Esophagus muscularis mucosa (tissue), 4 donors: ENCODE data around the gene LBHD2. TPM values are rescaled to one million over a fixed set of nuclear protein-coding genes. Genes with fewer than 3 reads are reported as not detected.

Experiments
- DNase-seq: peaks from one replicate; pipeline ENCODE4 v3.0.0-alpha.2; 2017; ENCODE audit errors: extremely low spot score
- H3K27ac ChIP-seq, 4 donors: fragments of 200-600 bp; sonication (generic); replicated peaks in 1 of 4; 1 replicate in 3 of 4; 2 replicates in 1 of 4; pipeline ENCODE4 v1.5.1; 2016 to 2019; ENCODE audit warnings: mild to moderate bottlenecking in 1 of 4
- H3K27me3 ChIP-seq, 4 donors: fragments of 200-600 bp; sonication (generic); one replicate each; pipeline versions ENCODE4 v1.5.1 to v1.6.0; 2016 to 2019
- H3K36me3 ChIP-seq, 4 donors: fragments of 200-600 bp; sonication (generic); one replicate each; pipeline ENCODE4 v1.5.1; 2016 to 2019
- H3K4me1 ChIP-seq, 4 donors: fragments of 200-600 bp; sonication (generic); one replicate each; pipeline ENCODE4 v1.5.1; 2016 to 2019
- H3K4me3 ChIP-seq, 4 donors: fragments of 200-600 bp; sonication (generic); 1 replicate in 2 of 4; 2 replicates in 2 of 4; pipeline ENCODE4 v1.5.1; 2016 to 2019; ENCODE audit warnings: mild to moderate bottlenecking in 4 of 4, moderate library complexity in 1 of 4
- H3K9me3 ChIP-seq, 4 donors: fragments of 200-600 bp; sonication (generic); 1 replicate in 3 of 4; 2 replicates in 1 of 4; pipeline ENCODE4 v1.5.1; 2016 to 2019
- EP300 ChIP-seq: sonication (generic); formaldehyde crosslinking; IDR thresholded peaks from one replicate; pipeline ENCODE4 v1.6.1; 2017; ENCODE audit warnings: antibody characterized with exemption
- POLR2A ChIP-seq: fragments of 450-650 bp; IDR thresholded peaks from one replicate; pipeline ENCODE4 v1.6.1; 2017; ENCODE audit warnings: antibody characterized with exemption, moderate library complexity, mild to moderate bottlenecking, low read depth
- POLR2AphosphoS5 ChIP-seq, 2 donors: sonication (generic); formaldehyde crosslinking; IDR thresholded peaks; one replicate each; pipeline ENCODE4 v1.6.1; 2017; ENCODE audit warnings: antibody characterized with exemption in 2 of 2
- WGBS: methylation state at CpG from one replicate; pipeline ENCODE4 v1.1.5; 2018; 5-methylcytosine and 5-hydroxymethylcytosine counted together
- intact Hi-C: fragments of 100-400 bp; cut with DNase I; formaldehyde crosslinking; loops from one replicate; pipeline ENCODE4 v1.15.1; 2023
- total RNA-seq, 4 donors: library from RNA; depleted of rRNA; stranded (reverse); fragments of >200 nt; gene quantifications; one replicate each; pipeline versions ENCODE4 v1.1.0 to v1.2.1, GENCODE V29; 2016
- TF ChIP-seq, protein P1 (sequence below), 3 experiments: fragments of 200-600 bp in 2 of 3; fragments of 450-650 bp in 1 of 3; sonication (generic) in 2 of 3; IDR thresholded peaks; one replicate each; pipeline ENCODE4 v1.5.1; 2017 to 2019; ENCODE audit warnings: antibody characterized with exemption in 3 of 3, mild to moderate bottlenecking in 2 of 3, moderate library complexity in 1 of 3

Gene LBHD2
- total RNA-seq, 4 donors from 2014 or later, result not detected

DNA sequence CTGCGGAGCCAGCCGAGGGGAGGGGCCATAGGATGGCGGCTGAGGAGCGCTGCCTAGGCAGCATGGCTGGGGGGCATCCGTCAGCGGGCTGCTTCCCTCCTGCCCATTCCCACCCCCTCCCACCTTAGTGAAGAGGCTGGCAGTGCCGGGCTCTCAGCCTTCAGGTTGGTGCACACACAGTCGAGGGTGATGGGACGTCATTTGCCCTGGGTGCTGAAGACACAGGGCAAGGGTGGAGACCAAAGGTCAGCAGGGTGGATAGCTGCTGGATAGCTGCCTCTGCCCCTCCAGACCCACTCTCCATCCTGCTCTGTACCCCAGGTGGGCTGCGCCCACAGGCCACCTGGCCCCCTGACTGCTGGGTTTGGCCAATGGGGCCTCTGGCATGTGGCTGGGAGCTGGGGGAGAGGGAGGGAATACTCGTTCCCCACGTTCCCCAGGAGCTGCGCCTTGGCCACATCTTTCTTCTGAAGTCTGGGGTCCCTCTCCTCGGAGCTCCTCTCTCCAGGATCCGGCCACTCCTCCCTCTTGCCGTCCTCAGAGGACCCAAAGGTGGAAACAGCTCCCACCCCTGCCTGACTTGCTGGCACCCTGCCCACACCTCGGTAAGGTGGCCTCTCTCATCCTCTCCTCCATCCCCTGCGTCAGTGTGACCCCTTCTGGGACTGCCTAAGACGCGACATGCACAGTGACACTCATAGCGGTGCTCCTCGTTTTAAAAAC, 15.5 kb upstream of the LBHD2 start:
- Histone ChIP-seq H3K4me3 (no peak overlapping the region), H3K27me3 (peaks cover 0 to 16% (median 0%) of the 10 kb centered on the region in 4 donors), H3K9me3 (no peaks in the 10 kb centered on the region), H3K36me3 (no peaks in the 10 kb centered on the region), H3K27ac (peak overlapping the region in 3 of 4 donors; percentile 38 to 60 (median 60)), H3K4me1 (peaks cover 12 to 42% (median 27%) of the 10 kb centered on the region in 4 donors)
- intact Hi-C loops, result no loop called here
- 79% methylated on average over 15 of the region's 22 CpGs for WGBS
- DNase-seq, result peak; percentile 89
- TF ChIP-seq, protein P1, sequence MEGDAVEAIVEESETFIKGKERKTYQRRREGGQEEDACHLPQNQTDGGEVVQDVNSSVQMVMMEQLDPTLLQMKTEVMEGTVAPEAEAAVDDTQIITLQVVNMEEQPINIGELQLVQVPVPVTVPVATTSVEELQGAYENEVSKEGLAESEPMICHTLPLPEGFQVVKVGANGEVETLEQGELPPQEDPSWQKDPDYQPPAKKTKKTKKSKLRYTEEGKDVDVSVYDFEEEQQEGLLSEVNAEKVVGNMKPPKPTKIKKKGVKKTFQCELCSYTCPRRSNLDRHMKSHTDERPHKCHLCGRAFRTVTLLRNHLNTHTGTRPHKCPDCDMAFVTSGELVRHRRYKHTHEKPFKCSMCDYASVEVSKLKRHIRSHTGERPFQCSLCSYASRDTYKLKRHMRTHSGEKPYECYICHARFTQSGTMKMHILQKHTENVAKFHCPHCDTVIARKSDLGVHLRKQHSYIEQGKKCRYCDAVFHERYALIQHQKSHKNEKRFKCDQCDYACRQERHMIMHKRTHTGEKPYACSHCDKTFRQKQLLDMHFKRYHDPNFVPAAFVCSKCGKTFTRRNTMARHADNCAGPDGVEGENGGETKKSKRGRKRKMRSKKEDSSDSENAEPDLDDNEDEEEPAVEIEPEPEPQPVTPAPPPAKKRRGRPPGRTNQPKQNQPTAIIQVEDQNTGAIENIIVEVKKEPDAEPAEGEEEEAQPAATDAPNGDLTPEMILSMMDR (IDR thresholded peaks at IDR 0.05), result no peak
- TF ChIP-seq POLR2AphosphoS5 (IDR thresholded peaks at IDR 0.05), result no peak
- TF ChIP-seq EP300, result no peak
- no peak for TF ChIP-seq POLR2A

DNA sequence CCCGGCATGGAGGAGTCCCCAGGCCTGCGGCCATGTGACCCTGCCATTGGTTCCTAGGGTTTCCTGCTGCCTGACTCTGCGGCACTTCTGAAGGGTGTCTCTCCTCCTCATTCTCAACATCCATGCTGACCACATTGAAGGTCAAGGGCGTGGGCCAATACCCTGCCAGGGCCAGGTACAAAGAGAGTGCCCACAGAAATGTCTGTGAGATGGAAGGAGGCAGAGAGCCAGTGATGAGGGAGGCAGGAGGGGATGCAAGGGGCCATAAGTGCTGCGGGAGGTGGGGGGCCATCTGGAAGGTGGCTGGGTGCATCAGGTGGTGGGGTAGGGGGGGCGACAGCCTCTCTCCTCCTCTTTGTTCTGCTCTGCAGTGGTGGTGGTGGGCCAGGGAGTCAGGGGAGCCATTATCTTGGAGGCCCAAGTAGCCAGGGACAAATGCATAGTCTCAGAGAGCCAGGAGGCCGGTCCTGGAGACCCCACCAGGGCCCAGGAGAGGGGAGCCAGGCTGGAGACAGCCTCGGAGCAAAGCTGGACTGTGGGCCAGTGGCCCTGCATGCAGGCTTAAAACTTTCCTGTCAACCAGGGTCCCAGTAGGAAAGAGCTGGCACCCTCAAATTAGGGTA, 13.6 kb upstream of the LBHD2 start:
- Histone ChIP-seq H3K4me3 (no peak overlapping the region), H3K27ac (no peak overlapping the region), H3K27me3 (peaks cover 0 to 16% (median 0%) of the 10 kb centered on the region in 4 donors), H3K9me3 (no peaks in the 10 kb centered on the region), H3K4me1 (peaks cover 25 to 61% (median 44%) of the 10 kb centered on the region in 4 donors), H3K36me3 (no peaks in the 10 kb centered on the region)
- intact Hi-C loops, result loop anchor here (10.0 kb wide), 1 partner anchor 224 kb away; no protein-coding TSS in a partner anchor
- 85% methylated on average over 4 of the region's 8 CpGs for WGBS
- no peak for DNase-seq
- TF ChIP-seq POLR2A (no peak), POLR2AphosphoS5 (IDR thresholded peaks at IDR 0.05) (no peak)

DNA sequence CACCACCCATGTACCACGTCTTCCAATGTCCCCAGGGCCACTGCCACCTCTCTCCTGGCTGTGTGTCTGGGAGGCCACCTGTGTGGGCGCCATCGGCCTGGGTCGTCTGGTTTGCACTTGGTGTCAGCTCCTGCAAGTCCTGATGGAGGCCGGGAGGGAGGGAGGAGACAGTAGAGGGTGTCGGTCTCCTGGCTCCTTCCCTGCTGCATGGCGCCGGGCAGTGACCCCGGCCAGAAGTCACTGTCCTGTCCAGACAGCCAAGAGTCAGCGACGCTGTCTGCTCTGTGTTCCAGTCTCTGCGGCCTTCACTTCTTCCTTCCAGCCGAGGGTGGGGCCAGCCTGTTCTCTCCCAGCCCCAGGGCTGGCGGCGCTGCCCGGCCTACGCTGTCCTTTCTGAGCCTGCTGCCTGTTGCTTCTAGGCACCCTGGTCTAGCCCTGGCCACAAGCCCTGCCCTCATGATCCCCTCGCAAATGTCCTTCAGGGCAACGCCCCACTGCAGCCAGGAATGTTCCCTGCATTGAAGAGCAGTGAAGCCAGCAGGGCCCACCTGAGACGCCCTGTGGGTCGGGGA, 13.0 kb upstream of the LBHD2 start:
- Histone ChIP-seq H3K27me3 (peaks cover 0 to 16% (median 0%) of the 10 kb centered on the region in 4 donors), H3K4me3 (no peak overlapping the region), H3K27ac (peak overlapping the region in 1 of 4 donors; percentile 52), H3K36me3 (no peaks in the 10 kb centered on the region), H3K4me1 (peaks cover 32 to 63% (median 47%) of the 10 kb centered on the region in 4 donors), H3K9me3 (no peaks in the 10 kb centered on the region)
- no peak for TF ChIP-seq EP300
- TF ChIP-seq POLR2A, result no peak
- intact Hi-C loops, result loop anchor here (10.0 kb wide), 1 partner anchor 224 kb away; no protein-coding TSS in a partner anchor
- DNase-seq, result no peak
- 82% methylated on average over 12 of the region's 21 CpGs for WGBS

DNA sequence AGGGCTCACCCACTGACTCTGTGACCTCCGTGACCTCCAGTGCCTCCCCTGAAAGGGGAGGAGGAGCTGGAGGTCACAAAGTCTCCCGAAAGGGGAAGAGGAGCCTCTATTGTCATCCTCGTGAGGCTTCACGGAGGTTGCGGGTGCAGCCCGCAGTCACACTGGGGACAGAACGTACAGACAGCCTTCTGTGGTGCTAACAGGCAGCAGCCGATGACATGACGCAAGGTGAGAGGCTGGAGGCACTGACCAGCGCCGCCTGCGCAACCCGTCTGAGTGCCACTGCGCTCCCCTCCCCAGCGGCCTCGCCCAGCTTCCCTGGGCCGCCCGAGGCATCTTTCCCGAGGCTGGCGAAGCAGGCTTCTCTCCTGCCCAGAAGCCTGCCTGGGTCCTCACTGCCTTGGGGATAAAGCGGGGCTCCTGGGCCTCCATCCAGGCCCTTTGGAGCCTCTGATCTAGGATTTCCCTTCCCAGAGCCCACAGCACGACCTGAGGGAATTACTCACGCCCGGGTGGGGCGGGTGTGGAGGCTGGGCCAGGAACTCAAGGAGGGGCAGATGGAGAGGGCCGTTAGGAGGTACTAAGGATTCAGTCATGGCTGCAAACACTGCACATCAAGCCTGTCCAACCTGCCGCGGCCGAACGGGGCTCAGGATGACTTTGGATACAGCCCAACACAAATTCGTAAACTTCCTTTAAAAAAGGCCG, 12.3 kb upstream of the LBHD2 start:
- no peak overlapping the region for H3K4me3 ChIP-seq
- intact Hi-C loops, result loop anchor here (10.0 kb wide), 1 partner anchor 223 kb away; no protein-coding TSS in a partner anchor
- peaks cover 0 to 16% (median 0%) of the 10 kb centered on the region in 4 donors for H3K27me3 ChIP-seq
- 86% methylated on average over 18 of the region's 32 CpGs for WGBS
- H3K36me3 ChIP-seq, result no peaks in the 10 kb centered on the region
- peak overlapping the region in 1 of 4 donors; percentile 52 for H3K27ac ChIP-seq
- peaks cover 34 to 61% (median 48%) of the 10 kb centered on the region in 4 donors for H3K4me1 ChIP-seq
- no peak for DNase-seq
- H3K9me3 ChIP-seq, result no peaks in the 10 kb centered on the region
- TF ChIP-seq EP300, result no peak
- TF ChIP-seq, protein P1 (IDR thresholded peaks at IDR 0.05), result no peak
- TF ChIP-seq POLR2A, result no peak
- no peak for TF ChIP-seq POLR2AphosphoS5 (IDR thresholded peaks at IDR 0.05)

DNA sequence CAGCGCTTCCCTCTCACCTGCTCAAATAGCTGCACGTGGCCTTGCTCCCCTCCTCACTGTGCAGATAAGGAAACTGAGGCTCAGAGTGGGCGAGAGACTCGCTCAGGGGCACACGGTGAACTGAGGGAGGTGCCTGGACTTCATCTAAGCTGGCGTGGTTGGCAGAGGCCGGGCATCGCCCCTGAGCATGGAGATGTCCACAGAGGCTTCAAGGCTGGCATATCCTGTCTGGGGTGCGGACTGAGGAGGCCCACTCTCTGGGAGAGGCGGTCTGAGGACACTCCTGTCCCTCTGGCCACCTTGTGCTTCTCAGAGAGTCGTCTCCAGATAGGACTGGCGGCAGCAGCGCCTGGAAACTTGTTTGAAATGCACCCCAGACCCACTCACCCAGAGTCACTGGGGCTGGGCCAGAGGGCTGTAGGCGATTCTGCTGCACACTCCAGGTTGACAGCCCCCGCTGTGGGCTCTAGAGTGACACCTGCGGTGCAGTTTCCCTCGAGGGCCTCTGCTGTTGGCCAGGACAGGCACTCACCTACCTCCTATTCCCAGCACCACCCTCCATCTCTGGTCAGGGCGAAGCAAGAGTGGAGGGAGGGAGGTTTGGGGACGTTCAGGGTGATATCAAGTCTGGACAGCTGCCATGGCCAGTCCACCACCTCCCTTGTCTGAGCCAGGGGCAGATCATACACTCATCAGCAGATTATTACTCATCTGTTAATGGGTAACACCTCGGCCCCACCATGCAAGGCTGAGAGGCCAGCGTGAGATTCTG, 11.2 kb upstream of the LBHD2 start:
- Histone ChIP-seq H3K4me3 (no peak overlapping the region), H3K27ac (no peak overlapping the region), H3K36me3 (no peaks in the 10 kb centered on the region), H3K27me3 (peaks cover 0 to 16% (median 0%) of the 10 kb centered on the region in 4 donors), H3K9me3 (no peaks in the 10 kb centered on the region), H3K4me1 (peaks cover 34 to 53% (median 44%) of the 10 kb centered on the region in 4 donors)
- intact Hi-C loops, result loop anchor here (10.0 kb wide), 1 partner anchor 222 kb away; no protein-coding TSS in a partner anchor
- WGBS, result 78% methylated on average over 12 of the region's 21 CpGs
- peak; percentile 92 for DNase-seq
- no peak for TF ChIP-seq POLR2A
- TF ChIP-seq EP300, result no peak
- TF ChIP-seq, protein P1 (IDR thresholded peaks at IDR 0.05), result no peak
- TF ChIP-seq POLR2AphosphoS5 (IDR thresholded peaks at IDR 0.05), result no peak
